GM21717 (cell line): Measurements from ENCODE around the gene C6orf141.
"Not testable (repeated sequence)": the region's sequence is repeated elsewhere in the genome, so short reads cannot be mapped to it uniquely, and the experiment has no call there.

Source experiments
- ATAC-seq: cut with Tn5 transposase; IDR thresholded peaks from one replicate; pipeline ENCODE4 v1.9.1; 2021; ENCODE audit warnings: mild to moderate bottlenecking, moderate library complexity; ENCODE audit not compliant: unreplicated experiment

Gene C6orf141

GRCh38 chr6:49565855-49566254 is 15.4 kb downstream of the C6orf141 start:
- no peak for ATAC-seq

- no peak for ATAC-seq
Measured at GRCh38 chr6:49570474-49571079, 20.1 kb downstream of the C6orf141 start.

- no peak for ATAC-seq
Measured at GRCh38 chr6:49576618-49577017, 26.1 kb downstream of the C6orf141 start.

GRCh38 chr6:49579649-49580048 is 29.2 kb downstream of the C6orf141 start:
- ATAC-seq = no peak

- no peak for ATAC-seq
Measured at GRCh38 chr6:49582529-49582928, 32.1 kb downstream of the C6orf141 start.

GRCh38 chr6:49587262-49587661 is 36.8 kb downstream of the C6orf141 start:
- ATAC-seq = not testable (repeated sequence)
